GM06990 (cell line): Measurements from ENCODE around the gene ADAM12.

Experiments used
- DNase-seq: peaks from one replicate; pipeline ENCODE4 v3.0.0-alpha.2; 2011; ENCODE audit not compliant: insufficient read length; ENCODE audit errors: extremely low read depth
- H3K27me3 ChIP-seq: replicated peaks from 2 replicates; pipeline ENCODE4 v1.6.0; 2011; ENCODE audit warnings: low read length; ENCODE audit not compliant: control insufficient read depth, insufficient read depth
- H3K36me3 ChIP-seq: 2 replicates; pipeline ENCODE4 v1.5.1; 2011; ENCODE audit warnings: low read length; ENCODE audit not compliant: control insufficient read depth, insufficient read depth
- H3K4me3 ChIP-seq: replicated peaks from 2 replicates; pipeline ENCODE4 v1.5.1; 2011; ENCODE audit warnings: low read depth, mild to moderate bottlenecking, control low read depth, low read length
- TF ChIP-seq, protein P1 (sequence below): IDR thresholded peaks from 2 replicates; pipeline ENCODE4 v1.5.1; 2011; ENCODE audit warnings: low read length, control low read depth, mild to moderate bottlenecking, inconsistent platforms; ENCODE audit not compliant: insufficient read depth, poor library complexity, severe bottlenecking

ADAM12 gene

GRCh38 chr10:126197036-126197543 lies 191.2 kb downstream of the ADAM12 start:
- Histone ChIP-seq H3K36me3 (no peaks in the 10 kb centered on the region), H3K4me3 (no peak overlapping the region), H3K27me3 (no peaks in the 10 kb centered on the region)
- no peak for DNase-seq
- TF ChIP-seq, protein P1, sequence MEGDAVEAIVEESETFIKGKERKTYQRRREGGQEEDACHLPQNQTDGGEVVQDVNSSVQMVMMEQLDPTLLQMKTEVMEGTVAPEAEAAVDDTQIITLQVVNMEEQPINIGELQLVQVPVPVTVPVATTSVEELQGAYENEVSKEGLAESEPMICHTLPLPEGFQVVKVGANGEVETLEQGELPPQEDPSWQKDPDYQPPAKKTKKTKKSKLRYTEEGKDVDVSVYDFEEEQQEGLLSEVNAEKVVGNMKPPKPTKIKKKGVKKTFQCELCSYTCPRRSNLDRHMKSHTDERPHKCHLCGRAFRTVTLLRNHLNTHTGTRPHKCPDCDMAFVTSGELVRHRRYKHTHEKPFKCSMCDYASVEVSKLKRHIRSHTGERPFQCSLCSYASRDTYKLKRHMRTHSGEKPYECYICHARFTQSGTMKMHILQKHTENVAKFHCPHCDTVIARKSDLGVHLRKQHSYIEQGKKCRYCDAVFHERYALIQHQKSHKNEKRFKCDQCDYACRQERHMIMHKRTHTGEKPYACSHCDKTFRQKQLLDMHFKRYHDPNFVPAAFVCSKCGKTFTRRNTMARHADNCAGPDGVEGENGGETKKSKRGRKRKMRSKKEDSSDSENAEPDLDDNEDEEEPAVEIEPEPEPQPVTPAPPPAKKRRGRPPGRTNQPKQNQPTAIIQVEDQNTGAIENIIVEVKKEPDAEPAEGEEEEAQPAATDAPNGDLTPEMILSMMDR = no peak

DNA sequence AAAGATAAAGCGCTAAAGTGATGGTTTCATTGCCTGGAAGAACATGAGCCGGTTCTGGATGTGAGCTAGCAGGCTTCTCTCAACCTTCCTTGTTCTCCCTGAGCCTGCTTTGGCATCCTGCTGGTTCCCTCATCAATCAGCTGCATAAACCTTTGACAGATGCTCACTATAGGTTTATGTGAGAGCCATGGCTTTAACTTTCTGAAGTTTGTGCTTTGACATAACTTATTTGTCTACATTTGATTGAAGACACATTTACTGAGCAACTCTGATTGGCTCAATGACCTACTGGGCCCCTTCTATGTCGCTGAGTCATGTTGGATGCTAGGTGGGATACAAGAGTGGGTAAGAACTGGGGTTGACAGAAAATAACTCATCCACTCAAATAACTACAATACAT lies 192.0 kb downstream of the ADAM12 start:
- Histone ChIP-seq H3K4me3 (no peak overlapping the region), H3K27me3 (no peaks in the 10 kb centered on the region), H3K36me3 (no peaks in the 10 kb centered on the region)
- no peak for DNase-seq
- TF ChIP-seq, protein P1 = no peak

DNA sequence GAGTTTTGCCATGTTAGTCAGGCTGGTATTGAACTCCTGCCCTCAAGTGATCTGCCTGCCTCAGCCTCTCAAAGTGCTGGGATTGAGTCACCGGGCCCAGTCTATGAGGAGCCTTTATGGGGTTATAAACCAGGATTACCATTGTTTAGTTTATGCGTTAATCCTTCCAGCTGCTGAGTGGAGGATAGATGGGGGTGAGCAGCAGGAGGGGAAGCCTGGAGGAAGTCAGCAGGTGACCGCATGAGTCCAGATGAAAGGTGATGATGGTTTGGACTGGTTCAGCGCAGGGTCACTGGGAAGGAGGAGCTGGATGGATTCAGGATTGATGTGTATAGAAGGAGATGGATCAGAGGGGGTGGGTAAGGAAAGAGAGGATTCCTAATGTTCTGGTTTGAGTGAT lies 197.1 kb downstream of the ADAM12 start:
- H3K4me3 ChIP-seq = no peak overlapping the region
- no peak for DNase-seq
- H3K36me3 ChIP-seq = no peaks in the 10 kb centered on the region
- H3K27me3 ChIP-seq = no peaks in the 10 kb centered on the region
- TF ChIP-seq, protein P1 = no peak

GRCh38 chr10:126188679-126189200 lies 199.5 kb downstream of the ADAM12 start:
- no peaks in the 10 kb centered on the region for H3K36me3 ChIP-seq
- H3K27me3 ChIP-seq = no peaks in the 10 kb centered on the region
- TF ChIP-seq, protein P1 = no peak
- DNase-seq = no peak
- H3K4me3 ChIP-seq = no peak overlapping the region

- no peak for DNase-seq
- TF ChIP-seq, protein P1 = no peak
- Histone ChIP-seq H3K27me3 (no peaks in the 10 kb centered on the region), H3K36me3 (no peaks in the 10 kb centered on the region), H3K4me3 (no peak overlapping the region)
Observed at GRCh38 chr10:126187399-126187798, 200.9 kb downstream of the ADAM12 start.

DNA sequence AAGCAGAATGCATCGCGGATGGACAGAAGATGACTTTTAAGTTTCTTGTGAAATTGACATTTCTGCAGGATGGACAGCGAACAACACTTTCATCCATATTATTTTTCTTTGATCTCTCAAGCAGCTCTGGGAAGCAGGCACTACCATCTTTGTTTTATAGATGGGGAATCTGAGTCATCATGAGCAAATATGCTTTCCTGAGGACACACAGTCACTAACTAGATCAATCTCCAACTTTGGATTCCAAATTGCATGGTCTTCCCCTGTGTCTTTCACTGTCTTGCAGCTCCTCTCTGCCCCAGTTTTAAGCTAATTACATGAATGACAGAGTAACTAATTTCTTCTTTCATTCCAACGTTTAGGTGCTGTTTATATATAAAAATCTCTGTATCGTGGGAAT lies 201.5 kb downstream of the ADAM12 start:
- no peak for DNase-seq
- Histone ChIP-seq H3K36me3 (no peaks in the 10 kb centered on the region), H3K27me3 (no peaks in the 10 kb centered on the region), H3K4me3 (no peak overlapping the region)
- TF ChIP-seq, protein P1 = no peak
